ENCODE measurements around the gene JSRP1.

JSRP1 gene

GRCh38 chr19:2266183-2266993 lies 10.2 kb upstream of the JSRP1 start:
- FAIRE-seq, result no peak

- no peak for FAIRE-seq
Observed at GRCh38 chr19:2261438-2262172, 5.4 kb upstream of the JSRP1 start.

DNA sequence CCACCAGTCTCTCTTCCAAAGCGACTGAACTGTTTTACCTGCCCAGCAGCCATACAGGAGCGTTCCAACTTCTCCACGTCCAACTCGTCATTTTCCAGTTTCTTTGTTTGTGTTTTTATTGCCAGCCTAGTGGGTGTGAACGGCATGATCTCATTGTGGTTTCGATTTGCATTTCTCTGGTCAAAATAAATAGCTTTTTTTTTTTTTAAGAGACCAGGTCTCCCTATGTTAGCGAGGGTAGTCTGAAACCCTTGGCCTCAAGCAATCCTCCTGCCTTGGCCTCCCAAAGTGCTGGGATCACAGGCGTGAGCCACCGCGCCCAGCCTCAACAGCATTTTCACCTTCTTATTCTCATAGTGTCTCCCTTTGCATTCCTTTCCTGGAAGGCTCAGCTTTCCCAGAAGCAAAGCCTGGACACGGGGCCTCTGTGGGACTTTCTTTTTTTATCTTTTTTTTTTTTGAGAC lies 4.2 kb upstream of the JSRP1 start:
- no peak for FAIRE-seq

DNA sequence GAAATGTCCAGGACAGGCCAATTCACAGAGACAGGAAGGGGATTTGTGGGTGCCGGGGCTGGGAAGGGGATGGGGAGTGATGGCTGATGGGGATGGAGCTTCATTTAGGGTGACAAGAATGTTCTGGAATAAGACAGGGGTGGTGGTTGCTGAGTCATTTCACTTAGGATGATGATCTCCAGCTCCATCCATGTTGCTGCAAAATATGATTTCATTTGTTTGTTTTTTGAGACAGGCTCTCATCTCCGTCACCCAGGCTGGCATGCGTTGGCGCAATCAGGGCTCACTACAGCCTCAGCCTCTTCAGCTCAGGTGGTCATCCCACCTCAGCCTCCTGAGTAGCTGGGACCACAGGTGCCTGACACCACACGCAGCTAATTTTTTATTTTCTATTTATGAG lies 3.1 kb upstream of the JSRP1 start:
- no peak for FAIRE-seq

GRCh38 chr19:2255112-2255845 lies 938 bp downstream of the JSRP1 start:
- FAIRE-seq, result no peak

- no peak for FAIRE-seq
Observed at GRCh38 chr19:2254064-2254872, 1.9 kb downstream of the JSRP1 start.

DNA sequence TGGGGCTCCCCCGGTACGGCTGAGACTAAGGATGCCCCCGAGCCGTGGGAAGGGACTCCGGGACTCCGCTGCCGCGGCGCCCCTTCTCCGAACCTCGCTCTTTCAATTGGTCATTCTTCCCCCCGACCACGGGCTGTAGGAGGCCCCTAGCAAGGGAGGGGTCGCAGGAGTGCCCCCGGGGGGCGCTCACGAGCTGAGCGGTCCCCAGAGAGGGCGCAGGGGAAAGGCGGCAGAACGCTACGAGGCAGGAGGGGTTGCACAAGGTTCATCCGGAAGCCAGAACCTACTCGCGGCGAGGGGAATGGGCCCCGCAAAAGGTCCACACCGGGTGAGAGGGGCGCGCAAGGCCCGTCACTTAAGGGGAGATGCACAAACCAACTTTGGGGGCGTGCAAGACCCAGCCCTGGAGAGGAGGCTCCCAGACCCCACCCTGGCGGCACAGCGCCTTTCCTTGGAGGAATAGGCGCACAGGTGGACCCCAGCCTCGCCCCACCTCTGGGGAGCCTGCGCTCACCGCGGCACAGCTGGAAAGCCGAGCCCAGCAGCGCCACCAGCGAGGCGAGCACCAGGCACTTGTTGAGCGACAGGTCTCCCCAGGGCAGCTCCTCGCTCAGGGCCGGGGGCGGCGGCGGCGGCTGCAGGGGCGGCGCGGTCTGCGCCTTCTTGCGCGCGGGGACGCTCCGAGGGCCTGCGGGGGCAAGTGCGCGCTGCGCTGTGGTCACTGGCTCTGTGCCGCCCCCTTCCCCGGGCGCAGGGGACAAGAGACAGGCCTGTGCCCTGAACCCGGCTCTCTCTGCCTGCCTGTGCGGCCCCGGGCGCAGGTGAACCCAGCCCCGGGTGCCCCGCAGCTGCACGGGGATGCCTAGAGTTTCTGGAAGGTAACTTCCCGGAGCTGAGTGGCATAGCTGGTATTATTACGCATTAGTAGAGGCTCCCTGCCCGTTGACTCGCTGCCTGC lies 2.8 kb downstream of the JSRP1 start:
- no peak for FAIRE-seq

DNA sequence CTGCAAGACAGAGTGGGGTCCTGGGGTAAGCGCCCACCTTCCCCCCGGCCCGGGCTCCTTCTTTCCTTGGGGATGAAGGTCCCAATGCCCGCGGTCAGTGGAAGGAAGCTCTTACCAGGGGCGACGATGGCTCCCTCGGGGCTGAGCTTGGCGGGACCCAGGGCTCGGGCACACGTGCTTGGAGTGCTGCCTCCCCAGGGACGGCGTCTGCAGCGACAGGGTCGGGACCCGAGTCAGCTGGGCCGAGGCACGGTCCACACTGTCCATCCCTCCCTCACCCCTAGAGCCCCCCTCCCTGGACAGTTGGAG lies 3.5 kb downstream of the JSRP1 start:
- FAIRE-seq, result no peak

DNA sequence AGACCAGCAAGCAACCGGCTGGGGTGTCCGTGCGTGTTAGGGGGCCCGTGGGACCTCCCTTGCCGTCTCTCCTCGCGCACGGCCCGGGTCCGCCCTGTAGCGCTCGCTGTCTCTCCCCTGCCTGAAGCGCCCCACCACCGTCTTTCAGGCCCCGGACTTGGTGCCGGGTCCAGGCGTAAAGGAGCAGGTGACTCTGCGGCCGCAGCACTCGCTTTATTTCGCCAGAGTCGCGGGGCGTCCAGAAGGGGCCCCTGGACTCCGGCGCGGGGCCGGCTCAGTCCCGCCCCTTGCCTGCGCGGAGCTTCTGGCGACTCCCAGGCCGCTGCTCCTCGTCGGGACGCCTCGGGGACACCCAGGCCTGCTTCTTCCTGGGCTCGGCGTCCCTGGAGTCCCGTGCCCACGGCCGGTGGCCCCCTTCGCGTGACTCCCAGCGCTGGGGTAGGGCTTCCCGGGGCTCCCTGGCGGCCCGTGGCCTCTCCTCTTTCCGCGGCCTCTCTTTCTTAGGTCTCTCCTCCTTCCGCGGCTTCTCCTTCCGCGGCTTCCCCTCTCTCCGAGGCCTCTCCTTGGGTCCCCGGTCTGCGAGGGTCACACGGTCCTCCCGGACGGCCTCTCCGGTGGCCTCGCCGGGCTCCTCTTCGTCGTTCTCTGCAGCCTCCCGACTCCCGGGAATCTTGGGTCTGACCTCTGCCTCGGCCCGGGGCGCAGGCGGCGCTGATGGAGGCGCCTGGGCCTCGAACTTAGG lies 4.0 kb downstream of the JSRP1 start:
- FAIRE-seq, result no peak

- FAIRE-seq, result no peak
Observed at GRCh38 chr19:2251106-2252054, 4.8 kb downstream of the JSRP1 start.

DNA sequence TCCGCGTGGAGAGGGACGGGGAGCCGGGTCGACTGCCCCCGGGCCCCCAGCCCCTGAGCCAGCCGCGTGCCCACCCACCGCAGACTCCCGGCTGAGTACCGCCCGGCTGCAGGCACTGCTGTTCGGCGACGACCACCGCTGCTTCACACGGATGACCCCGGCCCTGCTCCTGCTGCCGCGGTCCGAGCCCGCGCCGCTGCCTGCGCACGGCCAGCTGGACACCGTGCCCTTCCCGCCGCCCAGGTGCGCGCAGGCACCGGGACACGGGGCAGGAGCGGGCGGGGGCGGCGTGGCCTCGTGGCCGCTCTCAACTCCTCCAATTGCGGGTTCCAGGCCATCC lies 5.5 kb downstream of the JSRP1 start:
- FAIRE-seq, result no peak

DNA sequence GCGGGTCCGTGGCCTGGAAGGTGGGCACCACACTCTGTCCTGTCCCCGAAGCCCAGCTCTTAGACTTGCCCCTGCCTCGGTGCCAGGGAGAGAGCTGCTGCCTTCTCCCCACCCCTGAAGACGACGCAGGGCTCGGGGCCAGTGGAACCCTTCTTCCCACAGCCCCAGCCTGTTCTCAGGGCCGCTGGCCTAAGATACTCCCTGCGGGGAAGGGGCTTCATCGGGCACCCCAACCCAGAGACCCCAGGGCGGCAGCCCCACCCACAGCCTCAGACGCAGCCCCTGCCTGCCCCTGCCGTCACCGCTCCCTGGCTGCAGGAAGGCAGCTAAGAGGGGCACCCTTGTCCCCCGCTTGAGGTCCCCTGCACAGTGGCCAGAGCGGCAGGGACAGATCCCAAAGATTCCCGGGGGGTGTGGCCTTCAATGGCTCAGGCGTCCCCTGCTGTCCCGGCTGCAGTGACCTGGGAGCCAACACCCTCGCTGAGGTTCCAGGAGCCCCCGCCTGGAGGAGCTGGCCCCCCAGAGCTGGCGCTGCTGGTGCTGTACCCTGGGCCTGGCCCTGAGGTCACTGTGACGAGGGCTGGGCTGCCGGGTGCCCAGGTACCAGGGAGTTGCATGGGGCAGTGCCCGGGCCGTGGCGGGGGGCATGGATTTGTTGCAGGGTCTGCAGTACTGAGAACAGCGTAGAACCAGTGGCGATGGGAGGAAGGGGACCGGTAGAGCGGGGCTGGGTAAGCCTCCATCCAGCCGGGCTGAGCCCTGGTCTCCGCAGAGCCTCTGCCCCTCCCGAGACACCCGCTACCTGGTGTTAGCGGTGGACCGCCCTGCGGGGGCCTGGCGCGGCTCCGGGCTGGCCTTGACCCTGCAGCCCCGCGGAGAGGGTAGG lies 6.1 kb downstream of the JSRP1 start:
- FAIRE-seq, result no peak

GRCh38 chr19:2249010-2249866 lies 7.0 kb downstream of the JSRP1 start, which contains the start of gene AMH:
TSS of gene AMH (plus strand) at chr19:2249323. CDS start at chr19:2249333, 10 bp downstream.
- no peak for FAIRE-seq

GRCh38 chr19:2248136-2249009 lies 7.8 kb downstream of the JSRP1 start:
- no peak for FAIRE-seq

DNA sequence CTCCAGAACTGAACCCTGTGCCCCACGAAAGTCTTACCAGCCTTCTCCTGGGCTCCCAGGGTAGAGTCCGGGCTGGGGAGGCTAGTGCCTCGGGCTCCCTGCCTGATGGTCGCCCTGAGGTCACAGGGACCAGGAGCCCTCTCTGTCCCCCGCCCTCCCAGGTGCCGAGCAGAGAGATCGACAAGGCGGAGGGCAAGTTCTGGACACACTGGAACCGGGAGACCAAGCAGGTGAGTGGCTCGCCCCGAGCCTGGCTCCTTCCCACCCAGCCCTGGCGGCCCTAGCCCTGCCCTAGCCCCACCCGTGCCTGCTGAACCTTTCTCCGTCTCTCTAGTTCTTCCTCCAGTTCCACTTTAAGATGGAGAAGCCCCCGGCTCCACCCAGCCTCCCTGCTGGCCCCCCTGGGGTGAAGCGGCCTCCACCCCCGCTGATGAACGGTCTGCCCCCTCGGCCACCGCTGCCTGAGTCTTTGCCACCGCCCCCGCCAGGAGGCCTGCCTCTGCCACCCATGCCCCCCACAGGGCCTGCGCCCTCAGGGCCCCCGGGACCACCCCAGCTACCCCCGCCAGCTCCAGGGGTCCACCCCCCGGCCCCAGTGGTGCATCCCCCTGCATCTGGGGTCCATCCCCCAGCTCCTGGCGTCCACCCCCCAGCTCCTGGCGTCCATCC lies 8.7 kb downstream of the JSRP1 start:
- FAIRE-seq, result no peak

- no peak for FAIRE-seq
Observed at GRCh38 chr19:2246801-2247361, 9.3 kb downstream of the JSRP1 start.
